SK-N-SH treated with all-trans-retinoic acid at 6 μM for 48 hours (cell line): ENCODE measurements around the gene SLC38A10.

Source experiments
- ATAC-seq: fragments of 200-7000 bp; cut with Tn5 transposase; 3 replicates; pipeline ENCODE4 v1.9.1; 2020; ENCODE audit warnings: mild to moderate bottlenecking, moderate library complexity
- ARNTL ChIP-seq: fragments of 450-650 bp; formaldehyde crosslinking; IDR thresholded peaks from 2 replicates; pipeline ENCODE4 v1.5.0; 2020; ENCODE audit warnings: low read depth, mild to moderate bottlenecking, moderate library complexity, borderline replicate concordance
- CREB5 ChIP-seq: fragments of 250-450 bp; sonication (Bioruptor Pico); IDR thresholded peaks from 2 replicates; pipeline ENCODE4 v1.5.1; 2020; ENCODE audit warnings: low read depth, mild to moderate bottlenecking, moderate library complexity
- CSDC2 ChIP-seq: fragments of 250-450 bp; sonication (Bioruptor Pico); IDR thresholded peaks from 2 replicates; pipeline ENCODE4 v1.5.0; 2020; ENCODE audit warnings: mild to moderate bottlenecking, moderate library complexity
- CSRNP3 ChIP-seq: fragments of 250-450 bp; sonication (Bioruptor Pico); IDR thresholded peaks from 2 replicates; pipeline ENCODE4 v1.5.1; 2021; ENCODE audit warnings: mild to moderate bottlenecking, moderate library complexity
- ESRRG ChIP-seq: fragments of 250-450 bp; sonication (Bioruptor Pico); IDR thresholded peaks from 2 replicates; pipeline ENCODE4 v1.6.1; 2021; ENCODE audit warnings: mild to moderate bottlenecking
- GLIS3 ChIP-seq: fragments of 250-450 bp; sonication (Bioruptor Pico); IDR thresholded peaks from 2 replicates; pipeline ENCODE4 v1.5.0; 2020; ENCODE audit warnings: mild to moderate bottlenecking, moderate library complexity
- ISL1 ChIP-seq: fragments of 250-450 bp; sonication (Bioruptor Pico); IDR thresholded peaks from 2 replicates; pipeline ENCODE4 v2.1.2; 2022; ENCODE audit warnings: mild to moderate bottlenecking, moderate library complexity
- POU6F1 ChIP-seq: fragments of 250-450 bp; sonication (Bioruptor Pico); IDR thresholded peaks from 2 replicates; pipeline ENCODE4 v1.8.0; 2021; ENCODE audit warnings: low read depth, mild to moderate bottlenecking, moderate library complexity, borderline replicate concordance
- RARB ChIP-seq: fragments of 250-450 bp; sonication (Bioruptor Pico); IDR thresholded peaks from 2 replicates; pipeline ENCODE4 v1.8.0; 2021; ENCODE audit warnings: mild to moderate bottlenecking, moderate library complexity
- SNAI2 ChIP-seq: fragments of 250-450 bp; sonication (Bioruptor Pico); IDR thresholded peaks from 2 replicates; pipeline ENCODE4 v1.5.0; 2020; ENCODE audit warnings: mild to moderate bottlenecking, moderate library complexity
- TCF4 ChIP-seq: fragments of 250-450 bp; sonication (Bioruptor Pico); IDR thresholded peaks from 2 replicates; pipeline ENCODE4 v1.8.0; 2021; ENCODE audit warnings: mild to moderate bottlenecking, moderate library complexity, borderline replicate concordance
- TOX ChIP-seq: fragments of 250-450 bp; sonication (Bioruptor Pico); IDR thresholded peaks from 2 replicates; pipeline ENCODE4 v1.8.0; 2021; ENCODE audit warnings: mild to moderate bottlenecking, moderate library complexity, borderline replicate concordance
- TSHZ2 ChIP-seq: fragments of 250-450 bp; sonication (Bioruptor Pico); IDR thresholded peaks from 2 replicates; pipeline ENCODE4 v1.5.0; 2020; ENCODE audit warnings: mild to moderate bottlenecking, moderate library complexity
- ZC3H10 ChIP-seq: fragments of 250-450 bp; sonication (Bioruptor Pico); IDR thresholded peaks from 2 replicates; pipeline ENCODE4 v1.5.1; 2021; ENCODE audit warnings: mild to moderate bottlenecking, moderate library complexity
- ZFP3 ChIP-seq: fragments of 250-450 bp; sonication (Bioruptor Pico); IDR thresholded peaks from 2 replicates; pipeline ENCODE4 v1.5.0; 2020; ENCODE audit warnings: mild to moderate bottlenecking, moderate library complexity
- ZFP30 ChIP-seq: fragments of 450-650 bp; formaldehyde crosslinking; IDR thresholded peaks from 2 replicates; pipeline ENCODE4 v1.5.0; 2022; ENCODE audit warnings: mild to moderate bottlenecking, moderate library complexity
- ZNF565 ChIP-seq: fragments of 450-650 bp; formaldehyde crosslinking; conservative IDR thresholded peaks from 2 replicates; pipeline ENCODE4 v1.5.0; 2020; ENCODE audit warnings: low read depth, mild to moderate bottlenecking, moderate library complexity
- ZNF70 ChIP-seq: fragments of 450-650 bp; formaldehyde crosslinking; IDR thresholded peaks from 2 replicates; pipeline ENCODE4 v1.5.0; 2020; ENCODE audit warnings: mild to moderate bottlenecking, moderate library complexity
- ZNF8 ChIP-seq: fragments of 450-650 bp; formaldehyde crosslinking; IDR thresholded peaks from 2 replicates; pipeline ENCODE4 v1.5.0; 2020; ENCODE audit warnings: mild to moderate bottlenecking, moderate library complexity
- TF ChIP-seq, protein P1 (sequence below): fragments of 250-450 bp; sonication (Bioruptor Pico); IDR thresholded peaks from 2 replicates; pipeline ENCODE4 v1.8.0; 2020; ENCODE audit warnings: mild to moderate bottlenecking, moderate library complexity, borderline replicate concordance

SLC38A10 gene

GRCh38 chr17:81230043-81230820 is 64.9 kb downstream of the SLC38A10 start (continued):
- TF ChIP-seq TSHZ2 (no peak), GLIS3 (no peak), TCF4 (no peak), ZNF8 (CRISPR knock-in tag) (no peak), ESRRG (CRISPR knock-in tag) (no peak), ZFP30 (CRISPR knock-in tag) (no peak)

DNA sequence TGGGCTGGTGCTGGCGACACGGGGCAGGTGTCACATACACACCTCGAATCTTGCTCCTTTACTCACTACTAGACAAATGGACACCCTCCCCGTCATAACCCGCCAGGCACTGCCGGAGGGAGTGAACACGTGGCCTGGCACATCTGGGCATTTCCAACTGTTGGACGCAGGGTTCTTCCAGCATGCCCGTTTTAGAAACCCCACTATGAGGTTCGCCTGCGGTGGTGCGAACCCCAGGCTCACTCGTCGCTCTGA is 65.5 kb downstream of the SLC38A10 start:
- TF ChIP-seq ZNF70 (CRISPR knock-in tag) (no peak), ISL1 (CRISPR knock-in tag) (no peak), TCF4 (no peak), GLIS3 (no peak), ZC3H10 (no peak), RARB (CRISPR knock-in tag) (no peak), CSDC2 (no peak), CREB5 (CRISPR knock-in tag) (no peak), ZFP3 (CRISPR knock-in tag) (no peak), ZNF8 (CRISPR knock-in tag) (no peak), ARNTL (no peak), CSRNP3 (CRISPR knock-in tag) (no peak), TSHZ2 (no peak)
- TF ChIP-seq, all 23 proteins: peak for 0
- ATAC-seq = no peak

- no peak for TF ChIP-seq ZC3H10
- TF ChIP-seq ZNF8 (CRISPR knock-in tag) = no peak
- TF ChIP-seq SNAI2 (CRISPR knock-in tag) = no peak
- no peak for TF ChIP-seq ESRRG (CRISPR knock-in tag)
- TF ChIP-seq, protein P1, sequence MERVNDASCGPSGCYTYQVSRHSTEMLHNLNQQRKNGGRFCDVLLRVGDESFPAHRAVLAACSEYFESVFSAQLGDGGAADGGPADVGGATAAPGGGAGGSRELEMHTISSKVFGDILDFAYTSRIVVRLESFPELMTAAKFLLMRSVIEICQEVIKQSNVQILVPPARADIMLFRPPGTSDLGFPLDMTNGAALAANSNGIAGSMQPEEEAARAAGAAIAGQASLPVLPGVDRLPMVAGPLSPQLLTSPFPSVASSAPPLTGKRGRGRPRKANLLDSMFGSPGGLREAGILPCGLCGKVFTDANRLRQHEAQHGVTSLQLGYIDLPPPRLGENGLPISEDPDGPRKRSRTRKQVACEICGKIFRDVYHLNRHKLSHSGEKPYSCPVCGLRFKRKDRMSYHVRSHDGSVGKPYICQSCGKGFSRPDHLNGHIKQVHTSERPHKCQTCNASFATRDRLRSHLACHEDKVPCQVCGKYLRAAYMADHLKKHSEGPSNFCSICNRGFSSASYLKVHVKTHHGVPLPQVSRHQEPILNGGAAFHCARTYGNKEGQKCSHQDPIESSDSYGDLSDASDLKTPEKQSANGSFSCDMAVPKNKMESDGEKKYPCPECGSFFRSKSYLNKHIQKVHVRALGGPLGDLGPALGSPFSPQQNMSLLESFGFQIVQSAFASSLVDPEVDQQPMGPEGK (CRISPR knock-in tag) = no peak
- no peak for TF ChIP-seq POU6F1 (CRISPR knock-in tag)
- no peak for TF ChIP-seq ZNF70 (CRISPR knock-in tag)
- no peak for TF ChIP-seq ZNF565 (CRISPR knock-in tag)
- TF ChIP-seq TOX = no peak
- no peak for TF ChIP-seq ISL1 (CRISPR knock-in tag)
- TF ChIP-seq RARB (CRISPR knock-in tag) = no peak
- TF ChIP-seq, all 23 proteins: peak for 0
- ATAC-seq = no peak
These were observed 66.1 kb downstream of the SLC38A10 start for GRCh38 chr17:81228834-81229665.
